Neural cell (in vitro differentiated cells): ENCODE data around the gene ARNT2. TPM values are rescaled to one million over a fixed set of nuclear protein-coding genes. Genes with fewer than 3 reads are reported as not detected.

Source experiments
- H2AFZ ChIP-seq: fragments of 200-600, 300-800 bp; sonication (generic), shearing (Covaris generic); 2 replicates; pipeline ENCODE4 v1.6.0; 2014; ENCODE audit warnings: low read depth, mild to moderate bottlenecking, antibody characterized with exemption, low read length, moderate library complexity
- H3F3A ChIP-seq: fragments of 200-600 bp; shearing (Covaris generic); 2 replicates; pipeline ENCODE4 v1.6.1; 2016; ENCODE audit warnings: mild to moderate bottlenecking, moderate library complexity, mixed read lengths, antibody characterized with exemption, low read length; ENCODE audit not compliant: insufficient read depth, poor library complexity, severe bottlenecking
- H3K27ac ChIP-seq: fragments of 200-600, 300-800 bp; sonication (generic), shearing (Covaris generic); 2 replicates; pipeline ENCODE4 v1.5.1; 2014; ENCODE audit warnings: mild to moderate bottlenecking, low read length, moderate library complexity
- H3K27me3 ChIP-seq: fragments of 300-800, 200-600 bp; sonication (generic), shearing (Covaris generic); 2 replicates; pipeline ENCODE4 v1.6.0; 2014; ENCODE audit warnings: mild to moderate bottlenecking, low read depth, low read length, moderate library complexity; ENCODE audit not compliant: insufficient read depth
- H3K36me3 ChIP-seq: fragments of 300-800, 200-600 bp; sonication (generic), shearing (Covaris generic); 2 replicates; pipeline ENCODE4 v1.5.1; 2014; ENCODE audit warnings: mild to moderate bottlenecking, antibody characterized with exemption, low read length, moderate library complexity; ENCODE audit not compliant: insufficient read depth
- H3K4me2 ChIP-seq: fragments of 300-800, 200-600 bp; sonication (generic), shearing (Covaris generic); 2 replicates; pipeline ENCODE4 v1.6.0; 2014; ENCODE audit warnings: mild to moderate bottlenecking, low read length
- H3K4me3 ChIP-seq: fragments of 300-800, 200-600 bp; sonication (generic), shearing (Covaris generic); 2 replicates; pipeline ENCODE4 v1.5.1; 2014; ENCODE audit warnings: mild to moderate bottlenecking, low read length, moderate library complexity
- H3K79me2 ChIP-seq: fragments of 200-600 bp; shearing (Covaris generic); replicated peaks from 2 replicates; pipeline ENCODE4 v1.6.0; 2014; ENCODE audit warnings: mild to moderate bottlenecking, low read length, moderate library complexity; ENCODE audit not compliant: insufficient read depth
- H3K9ac ChIP-seq: fragments of 300-800, 200-600 bp; sonication (generic), shearing (Covaris generic); 2 replicates; pipeline ENCODE4 v1.6.1; 2016; ENCODE audit warnings: mild to moderate bottlenecking, low read length, mixed read lengths
- H3K9me2 ChIP-seq: fragments of 200-600 bp; shearing (Covaris generic); 2 replicates; pipeline ENCODE4 v1.6.1; 2016; ENCODE audit warnings: mild to moderate bottlenecking, low read length, mixed read lengths; ENCODE audit not compliant: insufficient read depth
- H3K9me3 ChIP-seq: fragments of 200-600, 300-800 bp; sonication (generic), shearing (Covaris generic); 2 replicates; pipeline ENCODE4 v1.6.1; 2016; ENCODE audit warnings: mild to moderate bottlenecking, mixed run types, low read length, moderate library complexity, mixed read lengths
- H4K20me1 ChIP-seq: fragments of 200-600 bp; shearing (Covaris generic); 2 replicates; pipeline ENCODE4 v1.6.1; 2016; ENCODE audit warnings: mild to moderate bottlenecking, mixed run types; ENCODE audit not compliant: insufficient read depth
- EP300 ChIP-seq: fragments of 450-650 bp; conservative IDR thresholded peaks from 2 replicates; pipeline ENCODE4 v1.6.1; 2014; ENCODE audit warnings: antibody characterized with exemption, mild to moderate bottlenecking, moderate library complexity; ENCODE audit not compliant: poor library complexity, severe bottlenecking
- EZH2 ChIP-seq: fragments of 200-600, 300-800 bp; shearing (Covaris generic), sonication (generic); IDR thresholded peaks from 2 replicates; pipeline ENCODE4 v1.6.1; 2014; ENCODE audit warnings: antibody characterized with exemption, low read length, borderline replicate concordance, mild to moderate bottlenecking; ENCODE audit not compliant: insufficient read depth, poor library complexity, severe bottlenecking
- MXI1 ChIP-seq: fragments of 450-650 bp; conservative IDR thresholded peaks from 2 replicates; pipeline ENCODE4 v1.6.1; 2014; ENCODE audit warnings: antibody characterized with exemption, mild to moderate bottlenecking; ENCODE audit not compliant: poor library complexity, severe bottlenecking
- POLR2AphosphoS5 ChIP-seq: IDR thresholded peaks from 2 replicates; pipeline ENCODE4 v1.6.1; 2012
- RAD21 ChIP-seq: fragments of 450-650 bp; conservative IDR thresholded peaks from 2 replicates; pipeline ENCODE4 v1.6.1; 2014; ENCODE audit warnings: antibody characterized with exemption, mild to moderate bottlenecking, moderate library complexity
- SMC3 ChIP-seq: fragments of 450-650 bp; conservative IDR thresholded peaks from 2 replicates; pipeline ENCODE4 v1.6.1; 2014; ENCODE audit warnings: antibody characterized with exemption, mild to moderate bottlenecking, moderate library complexity; ENCODE audit not compliant: poor library complexity
- TAF1 ChIP-seq: IDR thresholded peaks from 2 replicates; pipeline ENCODE4 v1.6.1; 2012; ENCODE audit warnings: low read depth
- polyA plus RNA-seq: library from polyadenylated mRNA; depleted of rRNA; stranded (reverse); fragments of >200 nt; gene quantifications from 2 replicates; pipeline ENCODE4 v1.2.3, GENCODE V29; 2014
- TF ChIP-seq, protein P1 (sequence below): fragments of 450-650 bp; IDR thresholded peaks from 2 replicates; pipeline ENCODE4 v1.5.1; 2014; ENCODE audit warnings: antibody characterized with exemption, mild to moderate bottlenecking, moderate library complexity; ENCODE audit not compliant: poor library complexity, severe bottlenecking
- TF ChIP-seq, protein P2 (sequence below): IDR thresholded peaks from 2 replicates; pipeline ENCODE4 v1.6.1; 2012; ENCODE audit warnings: borderline replicate concordance

The ARNT2 gene
- polyA plus RNA-seq, 1 donor from 2014 or later: 41.2 TPM

DNA sequence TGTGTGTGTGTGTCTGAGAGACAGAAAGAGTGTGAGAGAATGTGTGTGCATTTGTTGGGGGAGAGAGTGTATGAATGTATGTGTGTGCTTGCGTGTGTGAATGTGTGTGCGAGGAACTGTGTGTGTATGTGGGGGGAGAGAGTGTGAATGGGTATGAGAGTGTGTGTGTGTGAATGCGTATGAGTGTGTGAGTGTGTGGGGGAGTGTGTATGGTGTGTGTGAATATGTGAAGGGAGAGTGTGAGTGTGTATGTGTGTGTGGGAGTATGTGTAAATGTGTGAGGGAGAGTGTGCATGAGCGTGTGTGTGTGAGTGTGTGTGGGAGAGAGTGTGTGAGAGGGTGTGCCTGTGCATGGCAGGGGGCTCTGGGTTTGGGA lies 211.2 kb downstream of the ARNT2 start:
- no peak overlapping the region for H2AFZ ChIP-seq
- H3K9me2 ChIP-seq: no peaks in the 10 kb centered on the region
- H3F3A ChIP-seq: no peaks in the 10 kb centered on the region
- H3K9ac ChIP-seq: no peak overlapping the region
- TF ChIP-seq EZH2: no peak
- no peak for TF ChIP-seq RAD21
- TF ChIP-seq POLR2AphosphoS5: no peak
- TF ChIP-seq, protein P1, sequence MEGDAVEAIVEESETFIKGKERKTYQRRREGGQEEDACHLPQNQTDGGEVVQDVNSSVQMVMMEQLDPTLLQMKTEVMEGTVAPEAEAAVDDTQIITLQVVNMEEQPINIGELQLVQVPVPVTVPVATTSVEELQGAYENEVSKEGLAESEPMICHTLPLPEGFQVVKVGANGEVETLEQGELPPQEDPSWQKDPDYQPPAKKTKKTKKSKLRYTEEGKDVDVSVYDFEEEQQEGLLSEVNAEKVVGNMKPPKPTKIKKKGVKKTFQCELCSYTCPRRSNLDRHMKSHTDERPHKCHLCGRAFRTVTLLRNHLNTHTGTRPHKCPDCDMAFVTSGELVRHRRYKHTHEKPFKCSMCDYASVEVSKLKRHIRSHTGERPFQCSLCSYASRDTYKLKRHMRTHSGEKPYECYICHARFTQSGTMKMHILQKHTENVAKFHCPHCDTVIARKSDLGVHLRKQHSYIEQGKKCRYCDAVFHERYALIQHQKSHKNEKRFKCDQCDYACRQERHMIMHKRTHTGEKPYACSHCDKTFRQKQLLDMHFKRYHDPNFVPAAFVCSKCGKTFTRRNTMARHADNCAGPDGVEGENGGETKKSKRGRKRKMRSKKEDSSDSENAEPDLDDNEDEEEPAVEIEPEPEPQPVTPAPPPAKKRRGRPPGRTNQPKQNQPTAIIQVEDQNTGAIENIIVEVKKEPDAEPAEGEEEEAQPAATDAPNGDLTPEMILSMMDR: no peak
- no peak for TF ChIP-seq MXI1
- TF ChIP-seq SMC3: no peak
- TF ChIP-seq TAF1: no peak
- TF ChIP-seq, protein P2, sequence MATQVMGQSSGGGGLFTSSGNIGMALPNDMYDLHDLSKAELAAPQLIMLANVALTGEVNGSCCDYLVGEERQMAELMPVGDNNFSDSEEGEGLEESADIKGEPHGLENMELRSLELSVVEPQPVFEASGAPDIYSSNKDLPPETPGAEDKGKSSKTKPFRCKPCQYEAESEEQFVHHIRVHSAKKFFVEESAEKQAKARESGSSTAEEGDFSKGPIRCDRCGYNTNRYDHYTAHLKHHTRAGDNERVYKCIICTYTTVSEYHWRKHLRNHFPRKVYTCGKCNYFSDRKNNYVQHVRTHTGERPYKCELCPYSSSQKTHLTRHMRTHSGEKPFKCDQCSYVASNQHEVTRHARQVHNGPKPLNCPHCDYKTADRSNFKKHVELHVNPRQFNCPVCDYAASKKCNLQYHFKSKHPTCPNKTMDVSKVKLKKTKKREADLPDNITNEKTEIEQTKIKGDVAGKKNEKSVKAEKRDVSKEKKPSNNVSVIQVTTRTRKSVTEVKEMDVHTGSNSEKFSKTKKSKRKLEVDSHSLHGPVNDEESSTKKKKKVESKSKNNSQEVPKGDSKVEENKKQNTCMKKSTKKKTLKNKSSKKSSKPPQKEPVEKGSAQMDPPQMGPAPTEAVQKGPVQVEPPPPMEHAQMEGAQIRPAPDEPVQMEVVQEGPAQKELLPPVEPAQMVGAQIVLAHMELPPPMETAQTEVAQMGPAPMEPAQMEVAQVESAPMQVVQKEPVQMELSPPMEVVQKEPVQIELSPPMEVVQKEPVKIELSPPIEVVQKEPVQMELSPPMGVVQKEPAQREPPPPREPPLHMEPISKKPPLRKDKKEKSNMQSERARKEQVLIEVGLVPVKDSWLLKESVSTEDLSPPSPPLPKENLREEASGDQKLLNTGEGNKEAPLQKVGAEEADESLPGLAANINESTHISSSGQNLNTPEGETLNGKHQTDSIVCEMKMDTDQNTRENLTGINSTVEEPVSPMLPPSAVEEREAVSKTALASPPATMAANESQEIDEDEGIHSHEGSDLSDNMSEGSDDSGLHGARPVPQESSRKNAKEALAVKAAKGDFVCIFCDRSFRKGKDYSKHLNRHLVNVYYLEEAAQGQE: no peak
- no peak for TF ChIP-seq EP300
- no peak overlapping the region for H3K27ac ChIP-seq
- no peak overlapping the region for H3K4me3 ChIP-seq
- no peaks in the 10 kb centered on the region for H3K27me3 ChIP-seq
- H3K36me3 ChIP-seq: no peaks in the 10 kb centered on the region
- H3K79me2 ChIP-seq: no peaks in the 10 kb centered on the region
- no peaks in the 10 kb centered on the region for H4K20me1 ChIP-seq
- no peak overlapping the region for H3K4me2 ChIP-seq
- no peaks in the 10 kb centered on the region for H3K9me3 ChIP-seq

DNA sequence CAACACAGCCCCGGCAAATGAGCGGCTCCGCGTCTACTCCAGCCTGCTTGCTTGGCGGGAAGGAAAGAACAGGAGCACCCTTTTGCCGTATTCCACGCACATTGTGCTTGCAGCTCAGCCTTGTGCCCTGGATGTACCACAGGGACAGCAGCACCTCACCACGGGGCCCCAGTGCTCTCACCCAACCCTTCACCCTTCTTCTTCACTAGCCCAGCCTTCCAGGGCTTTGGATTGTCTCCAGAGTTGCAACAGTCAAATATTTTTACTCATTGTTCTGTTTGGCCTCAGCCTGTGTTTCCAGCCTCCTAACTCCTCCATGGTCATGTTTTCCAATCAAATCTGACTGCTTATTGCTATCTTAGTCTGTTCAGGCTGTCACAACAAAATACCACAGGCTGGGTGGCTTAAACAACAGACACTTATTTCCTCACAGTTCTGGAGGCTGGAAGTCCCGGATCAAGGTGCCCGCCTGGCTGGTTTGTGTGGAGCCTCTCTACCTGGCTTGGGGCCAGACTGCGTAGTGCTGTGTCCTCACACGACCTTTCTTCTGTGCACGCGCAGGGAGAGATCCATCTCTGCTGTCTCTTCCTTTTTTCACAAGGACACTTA lies 211.7 kb downstream of the ARNT2 start:
- H3K4me3 ChIP-seq: no peak overlapping the region
- no peaks in the 10 kb centered on the region for H4K20me1 ChIP-seq
- no peaks in the 10 kb centered on the region for H3K79me2 ChIP-seq
- no peak overlapping the region for H3K9ac ChIP-seq
- H3F3A ChIP-seq: no peaks in the 10 kb centered on the region
- H3K27me3 ChIP-seq: no peaks in the 10 kb centered on the region
- no peak overlapping the region for H3K4me2 ChIP-seq
- H3K9me2 ChIP-seq: no peaks in the 10 kb centered on the region
- TF ChIP-seq, protein P1: no peak
- no peak for TF ChIP-seq MXI1
- no peak for TF ChIP-seq EP300
- no peak for TF ChIP-seq TAF1
- no peak for TF ChIP-seq RAD21
- TF ChIP-seq EZH2: no peak
- TF ChIP-seq, protein P2: no peak
- TF ChIP-seq SMC3: no peak
- TF ChIP-seq POLR2AphosphoS5: no peak
- no peak overlapping the region for H3K27ac ChIP-seq
- no peaks in the 10 kb centered on the region for H3K36me3 ChIP-seq
- H3K9me3 ChIP-seq: no peaks in the 10 kb centered on the region
- no peak overlapping the region for H2AFZ ChIP-seq
